Right renal cortex interstitium (tissue), 3 donors: ENCODE results near the gene RNF214. TPM values are rescaled to one million over a fixed set of nuclear protein-coding genes. Genes with fewer than 3 reads are reported as not detected.

Source experiments
- DNase-seq, 3 donors: peaks; one replicate each; pipeline ENCODE4 v3.0.0-alpha.2; 2013; ENCODE audit warnings: low read depth in 3 of 3, low spot score in 2 of 3
- polyA plus RNA-seq, 3 donors: library from polyadenylated mRNA; unstranded; fragments of 120-200 nt; gene quantifications; one replicate each; pipeline ENCODE4 v1.2.1, GENCODE V29; 2013; ENCODE audit not compliant: insufficient read length in 3 of 3

The RNF214 gene
- polyA plus RNA-seq, 3 donors = 29.7 to 33.1 (median 31.7) TPM

DNA sequence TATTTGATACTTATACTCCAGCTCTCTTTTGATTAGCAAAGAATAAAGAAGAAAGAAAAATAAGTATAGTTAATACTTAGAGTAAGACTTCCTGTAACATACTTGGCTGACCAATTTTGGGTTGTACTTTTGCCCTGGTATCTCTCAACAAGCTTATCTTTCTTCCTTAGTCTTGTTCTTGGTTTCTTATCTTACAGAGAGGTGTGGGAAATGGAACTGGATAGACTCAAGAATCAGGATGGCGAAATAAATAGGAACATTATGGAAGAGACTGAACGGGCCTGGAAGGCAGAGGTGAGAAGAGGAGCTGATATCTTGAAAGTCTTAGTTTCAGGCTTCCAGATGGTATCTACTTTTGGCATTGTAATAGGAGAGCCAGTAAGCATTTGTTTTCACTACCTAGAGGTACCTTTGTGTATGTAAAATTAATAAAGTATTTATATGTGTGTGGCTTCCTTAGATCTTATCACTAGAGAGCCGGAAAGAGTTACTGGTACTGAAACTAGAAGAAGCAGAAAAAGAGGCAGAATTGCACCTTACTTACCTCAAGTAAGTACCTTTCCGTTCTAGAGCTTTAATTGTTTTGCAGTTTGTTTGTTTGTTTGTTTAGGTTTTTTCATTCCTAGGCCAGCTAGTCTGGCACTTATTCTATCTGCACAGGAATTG lies 47.4 kb downstream of the RNF214 start:
- DNase-seq = no peak

DNA sequence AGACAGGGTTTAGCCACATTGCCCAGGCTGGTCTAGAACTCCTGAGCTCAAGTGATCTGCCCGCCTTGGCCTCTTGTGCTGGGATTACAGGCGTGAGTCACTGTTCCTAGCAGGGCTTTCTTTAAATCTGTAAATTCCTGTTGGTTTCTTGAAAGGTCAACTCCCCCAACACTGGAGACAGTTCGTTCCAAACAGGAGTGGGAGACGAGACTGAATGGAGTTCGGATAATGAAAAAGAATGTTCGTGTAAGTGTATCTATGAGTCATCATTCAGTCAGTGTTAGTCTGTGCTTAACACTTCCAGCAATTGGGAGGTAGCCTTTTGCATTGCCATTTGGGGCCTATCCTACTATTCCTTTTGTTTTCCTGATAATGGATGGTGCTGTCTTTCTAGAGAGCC lies 48.7 kb downstream of the RNF214 start:
- DNase-seq = no peak

DNA sequence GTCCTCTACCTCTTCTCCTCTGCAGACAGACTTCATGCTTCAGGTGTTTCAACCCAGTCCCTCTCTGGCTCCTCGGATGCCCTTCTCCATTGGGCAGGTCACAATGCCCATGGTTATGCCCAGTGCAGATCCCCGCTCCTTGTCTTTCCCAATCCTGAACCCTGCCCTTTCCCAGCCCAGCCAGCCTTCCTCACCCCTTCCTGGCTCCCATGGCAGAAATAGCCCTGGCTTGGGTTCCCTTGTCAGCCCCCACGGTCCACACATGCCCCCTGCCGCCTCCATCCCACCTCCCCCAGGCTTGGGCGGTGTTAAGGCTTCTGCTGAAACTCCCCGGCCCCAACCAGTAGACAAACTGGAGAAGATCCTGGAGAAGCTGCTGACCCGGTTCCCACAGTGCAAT lies 49.4 kb downstream of the RNF214 start:
- DNase-seq = no peak

DNA sequence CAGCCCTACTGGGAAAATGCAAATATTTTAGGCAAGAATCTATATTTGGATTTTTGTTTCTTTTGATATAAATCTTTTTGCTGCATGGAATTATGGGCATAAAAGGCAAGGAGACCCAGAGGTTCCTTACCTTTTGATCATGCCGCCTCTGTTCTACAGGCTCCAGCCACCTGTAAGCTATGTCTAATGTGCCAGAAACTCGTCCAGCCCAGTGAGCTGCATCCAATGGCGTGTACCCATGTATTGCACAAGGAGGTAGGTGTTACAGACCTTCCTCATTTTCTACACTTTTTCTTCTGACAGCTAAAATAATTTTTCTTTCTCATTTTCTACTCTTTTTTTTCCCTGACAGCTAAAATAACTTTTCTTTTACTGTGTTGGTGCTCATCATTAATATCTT lies 50.5 kb downstream of the RNF214 start:
- no peak for DNase-seq

DNA sequence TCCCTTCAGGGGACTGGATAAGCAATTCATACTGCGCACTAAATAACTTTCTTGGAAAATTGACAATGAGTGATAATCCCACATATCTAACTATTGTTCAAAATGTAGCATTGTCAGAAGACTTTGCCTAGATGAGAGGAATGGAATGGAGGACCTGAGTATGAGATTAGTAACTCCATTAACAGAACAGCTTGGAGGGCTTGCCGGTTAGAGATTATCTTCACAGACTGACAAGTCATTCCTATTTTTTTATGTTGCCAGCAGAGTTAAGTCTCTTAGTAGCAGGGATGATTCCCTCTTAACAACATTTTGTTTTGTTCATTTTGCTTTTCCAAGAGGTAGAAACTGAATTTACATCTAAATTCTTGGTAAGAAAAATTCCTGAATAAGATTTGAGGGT lies 51.6 kb downstream of the RNF214 start:
- DNase-seq = no peak

DNA sequence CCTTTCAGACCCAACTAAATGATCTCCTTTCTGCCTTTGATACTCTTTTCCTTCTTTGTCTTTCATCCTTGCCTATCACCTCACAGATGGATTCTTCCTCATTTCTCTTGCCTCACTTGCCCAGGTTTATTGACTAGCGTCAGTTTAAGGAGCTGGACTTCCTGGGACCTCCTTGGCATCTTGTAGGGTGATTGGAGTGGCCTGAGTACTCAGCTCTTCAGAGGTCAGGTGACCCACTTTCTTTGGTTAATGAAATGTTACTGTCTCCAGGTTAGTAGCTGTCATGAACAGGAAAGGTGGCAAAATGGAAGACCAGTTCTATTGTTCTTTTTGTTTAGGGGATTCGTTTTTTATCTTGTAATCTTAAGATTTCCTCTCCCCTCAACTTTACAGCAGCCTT lies 54.1 kb downstream of the RNF214 start:
- DNase-seq = no peak

DNA sequence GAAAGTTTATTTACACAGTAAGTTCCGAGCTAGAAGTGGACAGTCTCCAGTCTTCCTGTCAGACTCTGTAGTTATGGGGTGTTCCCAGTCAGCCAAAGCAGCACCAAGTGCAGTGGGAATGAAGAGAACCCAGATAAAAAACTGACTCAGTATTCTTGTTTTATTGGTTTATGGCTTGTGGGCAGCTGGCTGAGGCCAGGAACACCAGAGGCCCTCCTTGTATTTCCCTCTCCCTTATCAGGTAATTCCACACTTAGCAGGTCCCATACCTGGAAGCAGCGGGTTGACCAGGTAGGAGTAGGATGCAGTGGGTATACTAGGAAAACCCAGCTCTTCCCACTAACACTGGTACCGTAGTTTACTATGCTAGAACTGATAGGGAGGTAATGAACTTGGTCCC lies 55.2 kb downstream of the RNF214 start:
- no peak for DNase-seq

- no peak for DNase-seq
Observed at GRCh38 chr11:117289795-117290194, 57.3 kb downstream of the RNF214 start.

DNA sequence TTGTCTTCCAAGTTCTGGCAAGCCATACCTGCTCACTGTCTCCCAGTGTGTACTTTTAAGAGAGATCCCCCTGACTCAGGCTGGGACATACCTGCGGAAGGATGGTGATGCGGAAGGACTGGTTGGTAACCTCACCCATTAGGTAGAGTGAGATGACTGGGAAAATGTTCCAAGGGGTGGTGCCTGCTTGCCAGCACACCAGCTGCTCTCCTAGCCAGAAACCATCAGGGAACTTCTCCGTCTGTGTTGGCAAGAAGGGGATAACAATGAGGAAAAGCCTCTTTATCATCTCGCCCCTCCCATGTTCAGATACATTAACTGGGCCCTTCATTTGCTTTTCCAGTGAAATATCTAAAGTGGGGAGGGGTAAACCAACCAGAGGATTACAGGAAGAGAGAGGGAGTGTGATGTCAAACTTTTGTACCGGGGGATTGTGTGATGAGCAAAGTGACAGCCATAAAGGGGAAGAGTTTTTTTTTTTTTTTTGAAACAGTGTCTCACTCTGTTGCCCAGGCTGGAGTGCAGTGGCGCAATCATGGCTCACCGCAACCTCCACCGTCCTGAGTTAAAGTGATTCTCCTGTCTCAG lies 58.4 kb downstream of the RNF214 start, which contains the start of gene BACE1-AS:
TSS of gene BACE1-AS (plus strand) at position 538 of the 588 bp plus-strand sequence.
- DNase-seq = no peak

GRCh38 chr11:117292616-117293015 lies 60.1 kb downstream of the RNF214 start:
- no peak for DNase-seq

DNA sequence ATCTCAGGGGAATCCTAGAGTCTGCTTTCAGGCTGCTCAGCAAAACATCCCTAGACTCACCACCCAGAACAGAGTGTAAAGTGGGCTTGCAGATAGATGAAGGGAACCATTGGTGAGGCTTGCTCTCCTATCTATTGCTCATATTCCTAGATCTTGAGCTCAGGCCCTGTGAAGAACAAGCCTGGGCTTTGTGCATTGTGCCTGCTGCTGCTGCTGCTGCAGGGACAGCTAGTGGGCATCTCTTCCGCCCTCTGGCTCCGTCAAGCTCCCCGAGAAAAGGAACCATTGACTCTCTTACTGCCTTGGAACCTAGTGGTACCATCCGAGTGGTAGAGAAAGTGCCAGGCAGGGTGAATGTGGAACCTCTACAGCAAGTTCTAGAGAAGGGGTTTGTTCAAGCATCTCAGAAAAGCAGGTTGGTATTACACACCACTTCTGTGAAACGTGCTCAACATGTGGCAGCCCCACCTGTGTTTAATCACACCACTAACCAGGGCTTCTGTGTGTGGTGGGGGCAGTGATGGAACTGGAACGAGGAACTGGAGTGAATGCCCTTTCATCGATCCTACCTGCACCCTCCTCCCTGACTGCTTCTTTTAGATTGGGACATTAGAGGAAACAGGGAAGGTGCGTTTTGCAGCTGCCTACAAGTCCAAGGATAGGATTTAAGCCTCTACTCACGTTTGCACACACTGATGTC lies 63.1 kb downstream of the RNF214 start:
- DNase-seq = no peak

GRCh38 chr11:117296881-117297280 lies 64.4 kb downstream of the RNF214 start:
- no peak for DNase-seq

DNA sequence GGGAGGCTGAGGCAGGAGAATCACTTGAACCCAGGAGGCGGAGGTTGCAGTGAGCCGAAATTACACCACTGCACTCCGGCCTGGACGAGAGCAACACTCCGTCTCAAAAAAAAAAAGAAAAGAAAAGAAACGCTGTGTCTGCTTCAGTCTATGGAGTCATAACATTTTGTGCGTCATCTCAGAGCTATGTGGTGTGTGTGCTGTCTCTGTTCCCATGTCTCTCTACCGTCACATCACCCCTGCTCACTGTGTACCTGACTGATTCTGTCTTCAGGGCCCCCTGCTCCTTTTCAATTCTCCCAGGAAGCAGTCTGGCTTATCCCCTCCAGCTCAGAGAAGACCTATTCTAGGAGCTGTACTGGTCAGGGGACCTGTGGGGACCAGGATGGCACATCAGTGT lies 65.7 kb downstream of the RNF214 start:
- DNase-seq = no peak

DNA sequence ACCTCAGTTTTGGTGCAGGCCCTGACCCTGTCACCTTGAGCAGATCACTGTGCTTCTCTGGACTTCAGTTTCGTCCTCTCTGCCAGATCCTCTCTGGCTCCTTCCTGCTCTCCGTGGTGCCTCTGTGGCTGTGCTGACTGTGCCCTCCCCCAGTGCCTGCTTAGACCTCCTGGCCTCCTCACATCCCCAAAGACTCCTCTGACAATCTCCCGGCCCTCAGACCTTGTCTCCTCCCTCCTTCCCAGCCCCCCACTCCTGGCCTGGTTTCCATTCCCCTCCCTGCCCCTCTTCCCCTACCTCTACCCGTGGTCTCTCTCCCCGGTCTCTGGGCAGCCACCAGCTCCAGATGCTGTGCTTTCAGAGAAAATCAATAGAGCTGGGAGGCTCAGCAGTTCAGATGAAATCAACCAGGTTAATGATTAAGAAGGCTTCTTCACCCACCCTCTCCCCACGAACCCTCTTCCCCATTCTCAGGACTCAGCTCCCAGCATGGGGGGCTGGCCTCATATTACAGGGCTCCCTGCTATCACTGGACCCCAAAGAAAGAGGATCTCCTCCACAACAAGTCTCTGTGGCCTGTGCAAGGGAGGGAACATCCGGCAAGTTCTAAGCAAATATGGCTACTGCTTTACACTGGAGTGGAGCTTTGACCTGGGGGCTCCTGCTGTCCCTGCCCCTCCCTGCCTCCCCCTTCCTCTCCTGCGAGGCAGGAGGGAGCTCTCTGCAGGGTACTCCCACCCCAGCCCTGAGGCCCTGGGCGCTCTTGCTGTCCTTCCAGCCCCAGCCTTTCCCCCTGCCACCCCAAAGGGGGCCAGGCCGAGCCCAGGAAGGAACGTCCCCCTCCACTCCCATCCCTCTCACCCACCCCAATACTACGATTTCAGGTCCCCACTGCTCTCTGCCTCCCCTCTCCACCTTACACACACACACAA lies 67.1 kb downstream of the RNF214 start:
- no peak for DNase-seq

DNA sequence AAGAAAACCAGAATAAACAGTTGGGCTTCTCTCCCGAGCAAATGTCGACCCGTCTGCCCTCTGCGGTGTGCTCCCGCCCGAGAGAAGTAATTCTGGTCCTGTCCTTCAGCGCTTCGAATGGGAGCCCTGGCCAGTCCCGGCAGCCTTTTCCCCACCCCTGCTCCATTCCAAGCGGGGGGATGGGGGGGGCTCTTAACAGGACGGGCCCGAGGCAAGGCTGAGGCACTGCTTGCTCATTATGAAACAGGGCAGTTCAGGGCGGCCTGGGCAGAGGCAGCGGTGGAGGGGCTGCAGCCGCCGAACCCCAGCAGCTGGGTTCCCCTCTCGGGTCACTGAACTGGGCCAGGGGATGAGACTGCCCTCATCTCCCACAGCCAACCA lies 67.8 kb downstream of the RNF214 start:
- peak in 1 of 3 donors; percentile 68 for DNase-seq

DNA sequence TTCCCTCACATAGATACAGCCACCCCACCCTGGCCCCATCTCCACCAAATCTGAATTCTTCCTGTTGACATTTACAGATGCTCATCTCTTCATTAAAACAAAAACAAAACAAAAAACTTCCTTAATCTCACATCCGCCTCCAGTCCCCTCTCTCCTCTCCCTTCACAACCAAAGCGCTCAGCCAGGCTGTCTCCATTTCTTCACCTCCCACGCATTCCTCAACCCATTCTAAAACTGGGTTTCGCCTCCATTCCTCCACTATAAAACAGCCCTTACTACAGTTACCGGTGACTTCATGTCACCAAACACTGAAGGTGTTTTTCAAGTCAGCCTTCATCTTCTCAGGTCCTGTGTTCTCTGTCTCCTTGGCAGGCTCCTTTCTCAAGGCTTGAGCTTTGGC lies 68.3 kb downstream of the RNF214 start:
- DNase-seq = peak in 2 of 3 donors; percentile 40 to 41

GRCh38 chr11:117302228-117302627 lies 69.8 kb downstream of the RNF214 start:
- no peak for DNase-seq

- DNase-seq = no peak
Observed at GRCh38 chr11:117303101-117303500, 70.6 kb downstream of the RNF214 start.

DNA sequence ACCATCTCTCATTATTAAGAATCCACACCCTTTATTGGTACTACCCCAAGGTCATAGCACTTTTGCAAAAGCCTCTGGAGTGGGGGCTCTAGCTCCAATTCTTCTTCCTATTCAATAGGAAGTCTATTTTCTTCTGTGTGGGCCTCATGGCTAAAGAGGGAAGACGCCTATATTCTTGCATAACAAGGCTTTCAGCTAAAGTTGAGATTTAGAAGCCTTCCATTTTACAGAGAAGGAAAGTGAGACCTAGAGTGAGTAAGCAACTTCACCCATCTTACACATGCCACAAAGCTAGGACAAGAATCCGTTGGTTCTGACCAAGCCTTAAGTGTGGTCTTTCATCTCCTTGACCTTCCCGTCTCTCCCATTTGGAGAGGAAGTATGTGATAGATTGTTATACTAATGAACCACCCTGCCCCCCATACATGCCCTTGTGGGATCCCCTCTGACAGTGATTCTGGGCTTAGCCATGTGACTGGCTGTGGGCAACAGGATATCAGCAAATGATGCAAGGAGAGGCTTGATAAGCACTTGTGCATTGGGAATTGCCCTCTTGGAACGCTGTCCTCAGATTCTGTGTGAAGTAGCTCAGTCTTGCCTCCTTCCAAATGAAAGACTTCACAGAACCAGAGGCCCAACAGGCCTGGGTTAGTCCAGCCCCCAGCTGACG lies 71.3 kb downstream of the RNF214 start:
- DNase-seq = no peak

GRCh38 chr11:117305145-117305544 lies 72.7 kb downstream of the RNF214 start:
- DNase-seq = no peak
